ENCODE data around the gene C1orf52. TPM values are rescaled to one million over a fixed set of nuclear protein-coding genes. Genes with fewer than 3 reads are reported as not detected.
A peak's percentile ranks its signal among the peaks of the same experiment; 100 is the strongest.

The C1orf52 gene
- total and polyA plus RNA-seq, 9 of the 15 experiments (the other 6 are each of a cell fraction or from before 2014, with no cell fraction given) = 17.0 to 38.5 (median 33.0) TPM

DNA sequence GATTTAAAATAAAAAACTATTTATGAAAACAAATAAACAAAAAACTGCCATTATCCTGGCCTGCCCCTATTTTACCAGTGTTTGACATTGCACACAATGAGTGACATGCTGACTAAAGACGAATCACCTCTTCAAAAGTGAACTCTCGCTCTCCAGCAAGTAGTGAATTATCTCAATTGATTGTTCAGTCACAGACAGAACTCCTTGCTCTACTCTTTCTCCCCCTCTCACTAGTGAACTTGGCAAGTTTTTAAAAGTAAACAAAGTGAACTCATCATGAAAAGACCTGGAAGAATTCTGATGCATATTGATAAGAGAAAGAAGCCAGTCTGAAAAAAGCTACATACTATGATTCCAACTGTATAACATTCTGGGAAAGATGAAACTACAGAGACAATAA lies 4.7 kb upstream of the C1orf52 start:
- no peak for ATAC-seq
- Histone ChIP-seq H3K4me3 (no peak overlapping the region), H3K9ac (ENCODE audit: insufficient read depth in 1 of 2, low read depth in 2 of 2, low read length in 2 of 2) (no peak overlapping the region), H2AFZ (ENCODE audit: low read depth, low read length) (no peak overlapping the region), H3K9me3 (replicated peaks; ENCODE audit: control insufficient read depth, insufficient read depth, low read depth, low read length) (no peaks in the 10 kb centered on the region), H4K20me1 (replicated peaks; ENCODE audit: control insufficient read depth, insufficient read depth, low read length) (no peaks in the 10 kb centered on the region), H3K4me2 (ENCODE audit: insufficient read depth, low read length) (no peak overlapping the region), H3K4me1 (replicated peaks in 1 of 2; ENCODE audit: control insufficient read depth in 2 of 2, insufficient read depth in 2 of 2, low read length in 2 of 2) (peaks cover 3 to 4% of the 10 kb centered on the region in 2 experiments; a peak in 4 of 5 replicates), H3K36me3 (ENCODE audit: control insufficient read depth, insufficient read depth, low read length) (peaks cover 43% of the 10 kb centered on the region), H3K27ac (ENCODE audit: extremely low read depth, low read depth, low read length) (no peak overlapping the region), H3K9me1 (ENCODE audit: control insufficient read depth, insufficient read depth, low read length) (no peaks in the 10 kb centered on the region), H3K79me2 (ENCODE audit: control insufficient read depth, insufficient read depth, low read length) (peaks cover 3% of the 10 kb centered on the region), H3K27me3 (ENCODE audit: control insufficient read depth in 2 of 2, insufficient read depth in 2 of 2, low read length in 2 of 2) (no peaks in the 10 kb centered on the region)
- no TSS peak for BruUV-seq (replicated peaks)
- intact Hi-C loops (cut with micrococcal nuclease) = no loop called here
- ChIA-PET CTCF (ENCODE audit: low intra/inter-chr PET ratio) (no interaction called here), POLR2A (interaction anchor here (1.0 kb wide), 1 partner anchor 12 kb away, joined by 3 read pairs; the partner anchor contains the start of gene BCL10)
- 63% methylated on average over 2 of the region's 2 CpGs for WGBS (ENCODE audit: insufficient coverage, low coverage, missing lambda C conversion rate)
- FAIRE-seq = no peak
- TF ChIP-seq ELF4 (CRISPR knock-in tag; IDR thresholded peaks at IDR 0.05) = no peak
- TF ChIP-seq PKNOX1 (IDR thresholded peaks at IDR 0.05) = 0 out of 2 replicates have a peak, but pooled peaks have one; percentile 7
- in situ Hi-C loops (cut with MboI) = no loop called here
- no peak for DNase-seq (ENCODE audit: extremely low read depth in 1 of 4, low spot score in 3 of 4)

DNA sequence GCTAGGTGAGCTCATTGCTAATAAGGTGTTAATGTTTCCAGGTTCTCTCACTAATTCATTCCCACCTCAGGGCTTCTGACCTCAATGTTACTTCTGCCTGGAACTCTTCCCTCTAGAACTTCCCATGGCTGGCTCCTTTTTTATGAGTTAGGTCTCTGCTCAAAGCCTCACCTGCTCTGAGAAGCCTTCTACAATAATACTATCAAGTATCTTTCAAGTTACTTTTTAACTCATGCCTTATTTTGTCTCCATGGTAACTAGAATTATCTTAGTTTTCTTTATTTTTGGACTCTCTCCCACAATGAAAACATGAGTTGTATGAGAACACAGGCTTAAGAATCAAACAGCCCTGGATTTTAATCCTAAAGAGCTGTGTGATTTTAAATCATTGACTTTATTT lies 3.5 kb upstream of the C1orf52 start:
- peaks cover 3 to 8% of the 10 kb centered on the region in 2 experiments; a peak in 4 of 5 replicates for H3K4me1 ChIP-seq (replicated peaks in 1 of 2; ENCODE audit: control insufficient read depth in 2 of 2, insufficient read depth in 2 of 2, low read length in 2 of 2)
- BruUV-seq (replicated peaks) = no TSS peak
- no peak for ATAC-seq
- no peak overlapping the region for H3K27ac ChIP-seq (ENCODE audit: extremely low read depth, low read depth, low read length)
- H2AFZ ChIP-seq (ENCODE audit: low read depth, low read length) = no peak overlapping the region
- no peak overlapping the region for H3K4me3 ChIP-seq
- intact Hi-C loops (cut with micrococcal nuclease) (no loop called here), in situ Hi-C loops (cut with MboI) (no loop called here)
- DNase-seq (ENCODE audit: extremely low read depth in 1 of 4, low spot score in 3 of 4) = no peak
- peaks cover 7% of the 10 kb centered on the region; the same call in 1 of the 2 replicates for H4K20me1 ChIP-seq (replicated peaks; ENCODE audit: control insufficient read depth, insufficient read depth, low read length)
- H3K79me2 ChIP-seq (ENCODE audit: control insufficient read depth, insufficient read depth, low read length) = peaks cover 15% of the 10 kb centered on the region
- H3K4me2 ChIP-seq (ENCODE audit: insufficient read depth, low read length) = no peak overlapping the region
- H3K36me3 ChIP-seq (ENCODE audit: control insufficient read depth, insufficient read depth, low read length) = peaks cover 40% of the 10 kb centered on the region
- no peak overlapping the region for H3K9ac ChIP-seq (ENCODE audit: insufficient read depth in 1 of 2, low read depth in 2 of 2, low read length in 2 of 2)
- POLR2A ChIA-PET = interaction anchor here (0.7 to 1.5 kb wide), 2 partner anchors 13 to 14 kb away, joined by 4 to 5 read pairs; partner anchors contain the start of gene BCL10
- H3K9me3 ChIP-seq (replicated peaks; ENCODE audit: control insufficient read depth, insufficient read depth, low read depth, low read length) = no peaks in the 10 kb centered on the region
- H3K27me3 ChIP-seq (ENCODE audit: control insufficient read depth in 2 of 2, insufficient read depth in 2 of 2, low read length in 2 of 2) = no peaks in the 10 kb centered on the region
- no peak for FAIRE-seq
- CTCF ChIA-PET (ENCODE audit: low intra/inter-chr PET ratio) = no interaction called here
- TF ChIP-seq RFX1 (IDR thresholded peaks at IDR 0.05) = peak; percentile 39; the same call in 1 of the 2 replicates
- no peak for TF ChIP-seq BCL6 (CRISPR knock-in tag; IDR thresholded peaks at IDR 0.05)
- no peaks in the 10 kb centered on the region for H3K9me1 ChIP-seq (ENCODE audit: control insufficient read depth, insufficient read depth, low read length)
